Fibroblast of the aortic adventitia (primary cell): Measurements from ENCODE around the gene TOM1L2. TPM values are rescaled to one million over a fixed set of nuclear protein-coding genes. Genes with fewer than 3 reads are reported as not detected.

Source experiments
- DNase-seq: peaks from one replicate; pipeline ENCODE4 v3.0.0-alpha.2; 2010; ENCODE audit warnings: low read depth
- H3K4me3 ChIP-seq: 2 replicates; pipeline ENCODE4 v1.5.1; 2011; ENCODE audit warnings: low read depth, mild to moderate bottlenecking, control low read depth, low read length, moderate library complexity
- CTCF ChIP-seq: IDR thresholded peaks from 2 replicates; pipeline ENCODE4 v1.5.1; 2011; ENCODE audit warnings: mild to moderate bottlenecking, low read length, control low read depth, inconsistent platforms; ENCODE audit not compliant: insufficient read depth
- total RNA-seq: library from RNA; depleted of rRNA; stranded (reverse); fragments of >200 nt; gene quantifications from 2 replicates; pipeline ENCODE4 v1.2.3, GENCODE V29; 2012; ENCODE audit warnings: low replicate concordance

The TOM1L2 gene
- total RNA-seq, 1 donor: 40.3 TPM

DNA sequence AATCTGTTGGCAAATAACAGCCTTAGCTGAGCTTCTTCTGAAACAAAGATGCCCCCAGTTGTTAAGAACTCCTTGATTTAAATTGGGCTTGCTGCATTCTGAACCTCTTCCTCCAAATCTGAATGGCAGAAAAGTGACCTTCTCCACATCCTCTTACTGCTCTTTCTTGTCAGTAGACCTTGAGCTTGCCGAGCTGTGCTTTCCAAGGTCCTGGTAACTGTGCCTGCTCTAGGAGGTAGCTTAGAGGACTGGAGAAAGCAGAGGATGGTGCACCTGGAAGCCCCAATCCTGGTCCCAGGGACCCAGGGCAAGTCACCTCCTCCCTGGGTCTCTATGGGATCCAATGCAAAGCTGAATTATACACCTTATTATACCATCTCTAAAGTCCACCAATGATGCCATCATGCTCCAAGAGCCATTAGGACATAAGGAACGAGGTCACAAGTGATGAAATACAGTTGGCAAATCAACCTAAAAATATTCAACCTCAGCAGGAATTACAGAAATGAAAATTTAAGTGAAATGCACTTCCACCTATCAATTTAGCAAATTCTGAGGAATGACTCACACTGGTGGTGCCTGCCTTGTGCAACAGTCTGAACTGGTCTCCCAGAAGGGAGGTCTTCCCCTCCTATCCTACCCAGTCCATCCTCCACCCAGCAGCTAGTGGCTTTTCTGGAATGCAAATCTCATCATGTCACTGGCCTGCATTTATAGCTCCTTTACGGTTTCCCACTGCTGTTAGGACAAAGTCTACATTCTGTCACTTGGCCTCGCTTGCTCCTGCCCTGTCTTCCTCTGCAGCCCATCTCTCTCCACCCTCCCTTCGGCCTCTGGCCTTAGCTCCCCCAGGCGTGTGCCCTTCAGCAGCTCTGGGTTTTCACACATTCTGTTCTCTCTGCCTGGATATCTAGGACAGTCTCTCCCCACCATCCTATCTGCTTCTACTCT is 36.6 kb downstream of the TOM1L2 start:
- H3K4me3 ChIP-seq: no peak overlapping the region
- TF ChIP-seq CTCF: no peak

DNA sequence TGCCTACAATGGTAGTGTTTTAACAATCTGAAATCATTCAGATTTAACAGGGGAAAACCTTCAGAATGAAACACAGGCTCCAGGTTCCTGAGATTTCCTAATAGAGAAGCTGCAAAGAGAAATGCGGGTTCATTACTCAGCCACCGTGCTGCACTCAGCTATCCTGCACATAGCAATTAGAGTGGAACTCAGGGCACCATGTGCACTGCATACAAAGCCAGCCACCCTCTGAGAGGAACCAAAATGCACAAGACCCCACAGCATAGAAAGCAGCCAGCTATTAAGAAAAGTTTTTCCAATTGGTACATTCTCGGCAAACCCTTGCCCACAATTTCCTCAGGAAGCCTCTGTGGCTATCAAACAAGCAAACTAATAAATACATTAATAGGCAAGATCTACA is 37.4 kb downstream of the TOM1L2 start:
- H3K4me3 ChIP-seq: no peak overlapping the region
- TF ChIP-seq CTCF: no peak
- no peak for DNase-seq

More for the DNA sequence above, 36.6 kb downstream of the TOM1L2 start:
- DNase-seq: peak; percentile 91

DNA sequence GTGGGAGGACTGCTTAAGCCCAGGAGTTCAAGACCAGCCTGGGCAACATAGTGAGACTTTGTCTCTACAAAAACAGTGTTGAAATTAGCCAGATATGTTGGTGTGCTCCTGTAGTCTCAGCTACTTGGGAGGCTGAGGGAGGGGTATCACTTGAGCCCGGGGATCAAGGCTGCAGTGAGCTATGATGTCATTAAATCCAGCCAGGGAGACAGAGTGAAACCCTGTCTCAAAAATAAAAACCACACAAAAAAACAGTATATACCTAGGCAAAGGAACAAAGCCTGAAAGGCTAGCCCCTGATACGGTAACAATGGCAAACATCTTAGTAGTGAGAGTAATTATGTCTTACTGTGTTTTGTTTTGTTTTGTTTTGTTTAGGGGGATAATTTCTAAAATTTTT is 38.0 kb downstream of the TOM1L2 start:
- no peak for DNase-seq
- TF ChIP-seq CTCF: no peak
- H3K4me3 ChIP-seq: no peak overlapping the region

DNA sequence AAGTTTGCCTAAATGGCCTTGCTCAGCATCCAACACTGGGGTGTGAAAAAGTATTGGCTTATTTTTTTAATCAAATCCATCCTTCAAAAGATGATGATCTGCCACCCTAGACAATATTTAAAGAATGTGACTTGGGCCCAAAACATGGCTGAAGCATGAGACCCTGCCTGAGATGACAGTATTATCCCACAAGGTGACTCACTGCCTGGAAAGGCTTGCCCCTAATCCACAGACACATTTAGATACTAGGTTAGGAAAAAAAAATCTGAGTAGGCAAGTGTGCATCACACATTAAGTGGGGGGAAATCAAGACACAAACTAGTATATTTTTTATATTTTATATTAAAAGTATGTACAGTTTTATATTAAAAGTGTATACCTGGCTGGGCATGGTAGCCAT is 38.4 kb downstream of the TOM1L2 start:
- no peak for DNase-seq
- no peak overlapping the region for H3K4me3 ChIP-seq
- no peak for TF ChIP-seq CTCF

DNA sequence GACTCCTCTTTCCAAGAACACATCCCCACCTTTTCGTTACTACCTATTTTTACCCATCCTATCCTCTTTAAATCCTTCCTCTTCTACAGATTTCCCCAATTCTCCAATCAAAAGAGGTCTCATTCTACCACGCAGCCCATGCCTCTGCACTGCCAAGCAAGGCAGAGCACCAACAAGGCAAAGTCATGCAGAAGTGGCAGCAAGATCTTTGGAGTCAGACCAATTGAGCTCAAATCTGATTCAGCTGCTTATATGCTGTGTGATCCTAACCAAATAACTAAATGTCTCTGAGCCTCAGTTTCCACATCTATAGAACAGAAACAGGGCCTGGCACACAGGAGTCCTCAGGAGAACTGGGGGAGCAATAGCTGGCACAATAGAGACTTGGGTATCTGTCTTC is 41.0 kb downstream of the TOM1L2 start:
- no peak for TF ChIP-seq CTCF
- no peak for DNase-seq
- no peak overlapping the region for H3K4me3 ChIP-seq

DNA sequence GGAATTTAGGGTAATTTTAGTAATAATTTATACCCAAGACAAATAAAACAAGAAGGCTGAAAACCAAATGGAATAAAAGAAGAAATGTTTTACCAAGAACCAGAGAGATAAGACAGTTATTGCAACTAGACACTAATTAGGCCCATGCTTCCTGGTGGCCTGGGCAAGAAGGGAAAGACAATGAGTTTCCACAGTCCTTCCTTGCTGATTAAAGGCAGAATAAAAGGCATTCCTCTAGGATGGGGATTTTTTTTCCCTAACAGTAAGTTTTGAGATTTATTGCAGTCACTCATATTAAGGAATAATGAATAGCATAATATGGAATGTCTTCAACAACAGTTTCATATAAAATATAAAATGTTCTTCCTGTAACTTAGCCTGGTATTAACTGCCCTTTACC is 41.5 kb downstream of the TOM1L2 start:
- TF ChIP-seq CTCF: no peak

More for the DNA sequence above, 41.5 kb downstream of the TOM1L2 start:
- DNase-seq: no peak
- no peak overlapping the region for H3K4me3 ChIP-seq
